ENCODE data around the gene SBF1. TPM values are rescaled to one million over a fixed set of nuclear protein-coding genes. Genes with fewer than 3 reads are reported as not detected.
A peak's percentile ranks its signal among the peaks of the same experiment; 100 is the strongest.

Gene SBF1
- total RNA-seq, 1 donor from 2014 or later = 96.5 TPM

DNA sequence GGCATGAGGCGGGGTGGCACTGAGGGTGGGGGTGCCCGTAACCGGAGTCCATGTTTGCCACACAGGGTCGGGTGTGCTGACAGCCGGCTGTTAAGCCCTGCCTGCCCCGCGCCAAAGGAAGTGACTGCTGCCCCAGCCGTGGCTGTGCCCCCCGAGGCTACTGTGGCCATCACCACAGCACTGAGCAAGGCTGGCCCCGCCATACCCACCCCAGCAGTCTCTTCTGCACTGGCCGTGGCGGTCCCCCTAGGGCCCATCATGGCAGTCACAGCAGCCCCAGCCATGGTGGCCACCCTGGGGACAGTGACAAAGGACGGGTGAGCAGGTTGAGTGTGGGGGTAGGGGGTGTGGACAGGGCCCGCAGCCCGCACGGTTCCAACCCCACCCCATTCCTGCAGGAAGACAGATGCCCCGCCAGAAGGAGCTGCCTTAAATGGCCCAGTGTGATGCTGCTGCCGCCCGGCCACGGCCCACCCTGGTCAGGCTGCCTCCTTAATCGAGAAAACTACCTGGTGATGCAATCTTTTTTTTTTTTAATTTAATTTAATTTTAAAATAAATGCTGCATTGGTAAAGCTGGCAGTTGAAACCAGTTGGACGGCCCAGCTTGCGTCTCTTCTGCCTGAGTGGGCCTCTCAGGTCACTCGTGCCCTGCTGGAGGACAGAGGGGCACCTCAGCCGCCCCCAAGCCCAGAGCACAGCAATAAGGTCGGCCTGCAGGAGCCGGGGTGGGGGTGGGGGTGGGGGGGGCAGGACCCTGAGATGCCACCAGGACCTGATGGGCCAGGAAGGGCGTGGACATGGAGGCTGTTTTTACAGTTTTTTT, 30.8 kb downstream of the SBF1 start:
- DNase-seq (ENCODE audit: low spot score, unreplicated experiment) = no peak
- H3K9me3 Mint-ChIP-seq (ENCODE audit: low read depth) = no peaks in the 10 kb centered on the region
- no peaks in the 10 kb centered on the region for H3K27me3 Mint-ChIP-seq
- no peak overlapping the region for H3K4me3 Mint-ChIP-seq (ENCODE audit: low read depth)
- TF ChIP-seq, protein P1, sequence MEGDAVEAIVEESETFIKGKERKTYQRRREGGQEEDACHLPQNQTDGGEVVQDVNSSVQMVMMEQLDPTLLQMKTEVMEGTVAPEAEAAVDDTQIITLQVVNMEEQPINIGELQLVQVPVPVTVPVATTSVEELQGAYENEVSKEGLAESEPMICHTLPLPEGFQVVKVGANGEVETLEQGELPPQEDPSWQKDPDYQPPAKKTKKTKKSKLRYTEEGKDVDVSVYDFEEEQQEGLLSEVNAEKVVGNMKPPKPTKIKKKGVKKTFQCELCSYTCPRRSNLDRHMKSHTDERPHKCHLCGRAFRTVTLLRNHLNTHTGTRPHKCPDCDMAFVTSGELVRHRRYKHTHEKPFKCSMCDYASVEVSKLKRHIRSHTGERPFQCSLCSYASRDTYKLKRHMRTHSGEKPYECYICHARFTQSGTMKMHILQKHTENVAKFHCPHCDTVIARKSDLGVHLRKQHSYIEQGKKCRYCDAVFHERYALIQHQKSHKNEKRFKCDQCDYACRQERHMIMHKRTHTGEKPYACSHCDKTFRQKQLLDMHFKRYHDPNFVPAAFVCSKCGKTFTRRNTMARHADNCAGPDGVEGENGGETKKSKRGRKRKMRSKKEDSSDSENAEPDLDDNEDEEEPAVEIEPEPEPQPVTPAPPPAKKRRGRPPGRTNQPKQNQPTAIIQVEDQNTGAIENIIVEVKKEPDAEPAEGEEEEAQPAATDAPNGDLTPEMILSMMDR (IDR thresholded peaks at IDR 0.05; ENCODE audit: unreplicated experiment) = no peak
- H3K4me1 Mint-ChIP-seq (ENCODE audit: low read depth) = no peaks in the 10 kb centered on the region
- no peak overlapping the region for H3K27ac Mint-ChIP-seq
- H3K36me3 Mint-ChIP-seq (ENCODE audit: insufficient read depth) = peaks cover 7% of the 10 kb centered on the region

DNA sequence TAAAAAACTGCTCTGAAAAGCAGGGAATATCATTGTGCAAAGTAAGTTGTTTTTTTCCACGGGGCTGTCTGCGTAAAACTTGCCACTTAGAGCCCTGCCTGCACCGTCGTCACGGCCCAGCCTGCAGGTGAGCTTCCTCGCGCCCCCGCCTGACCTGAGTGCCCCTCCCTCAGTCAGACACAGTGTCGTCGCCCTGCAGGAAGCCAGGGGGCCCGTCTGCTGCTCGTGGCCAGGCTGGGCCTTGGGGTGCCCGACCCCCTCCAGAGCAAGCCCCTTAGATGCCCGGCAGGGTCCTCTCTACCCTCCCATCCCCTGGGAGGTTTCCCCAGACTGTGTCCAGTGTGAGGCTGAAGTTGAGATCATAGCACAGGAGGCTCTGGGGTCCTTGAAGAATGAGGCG, 31.6 kb downstream of the SBF1 start:
- TF ChIP-seq, protein P1 (IDR thresholded peaks at IDR 0.05; ENCODE audit: unreplicated experiment) = no peak
- Mint-ChIP-seq H3K27me3 (no peaks in the 10 kb centered on the region), H3K4me3 (ENCODE audit: low read depth) (no peak overlapping the region), H3K36me3 (ENCODE audit: insufficient read depth) (peaks cover 1% of the 10 kb centered on the region), H3K27ac (peak overlapping the region; percentile 34), H3K4me1 (ENCODE audit: low read depth) (no peaks in the 10 kb centered on the region), H3K9me3 (ENCODE audit: low read depth) (no peaks in the 10 kb centered on the region)
- no peak for DNase-seq (ENCODE audit: low spot score, unreplicated experiment)

DNA sequence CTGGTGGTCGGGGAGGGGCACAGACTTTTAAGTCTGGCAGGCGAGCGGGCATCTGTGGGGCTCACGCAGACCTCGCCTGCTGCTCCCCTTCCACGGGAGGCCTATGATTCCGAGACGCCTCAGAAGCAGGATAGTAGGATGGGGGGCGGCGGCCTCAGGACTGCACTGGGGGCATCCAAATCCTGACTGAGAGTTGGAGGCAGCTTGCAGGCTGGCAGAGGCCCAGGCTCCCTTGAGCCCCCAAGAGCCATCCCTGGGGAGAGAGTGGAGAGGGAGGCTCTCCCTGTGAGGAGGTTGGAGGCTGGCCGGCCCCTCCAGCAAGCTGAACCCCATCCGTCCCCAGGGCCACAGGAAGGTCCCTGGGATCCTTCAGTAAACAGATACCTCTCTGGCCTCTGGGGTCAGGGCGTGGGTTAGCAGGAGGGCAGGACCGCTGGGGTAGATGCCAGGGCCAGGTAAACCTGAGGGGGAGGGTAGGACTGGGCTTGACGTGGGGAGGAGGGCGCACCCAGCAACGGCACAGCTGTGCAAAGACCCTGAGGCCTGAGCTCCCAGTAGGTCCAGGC, 33.3 kb downstream of the SBF1 start:
- Mint-ChIP-seq H3K4me1 (ENCODE audit: low read depth) (no peaks in the 10 kb centered on the region), H3K4me3 (ENCODE audit: low read depth) (no peak overlapping the region), H3K27ac (no peak overlapping the region), H3K9me3 (ENCODE audit: low read depth) (no peaks in the 10 kb centered on the region), H3K36me3 (ENCODE audit: insufficient read depth) (peaks cover 1% of the 10 kb centered on the region), H3K27me3 (no peaks in the 10 kb centered on the region)
- DNase-seq (ENCODE audit: low spot score, unreplicated experiment) = no peak
- TF ChIP-seq, protein P1 (IDR thresholded peaks at IDR 0.05; ENCODE audit: unreplicated experiment) = no peak

DNA sequence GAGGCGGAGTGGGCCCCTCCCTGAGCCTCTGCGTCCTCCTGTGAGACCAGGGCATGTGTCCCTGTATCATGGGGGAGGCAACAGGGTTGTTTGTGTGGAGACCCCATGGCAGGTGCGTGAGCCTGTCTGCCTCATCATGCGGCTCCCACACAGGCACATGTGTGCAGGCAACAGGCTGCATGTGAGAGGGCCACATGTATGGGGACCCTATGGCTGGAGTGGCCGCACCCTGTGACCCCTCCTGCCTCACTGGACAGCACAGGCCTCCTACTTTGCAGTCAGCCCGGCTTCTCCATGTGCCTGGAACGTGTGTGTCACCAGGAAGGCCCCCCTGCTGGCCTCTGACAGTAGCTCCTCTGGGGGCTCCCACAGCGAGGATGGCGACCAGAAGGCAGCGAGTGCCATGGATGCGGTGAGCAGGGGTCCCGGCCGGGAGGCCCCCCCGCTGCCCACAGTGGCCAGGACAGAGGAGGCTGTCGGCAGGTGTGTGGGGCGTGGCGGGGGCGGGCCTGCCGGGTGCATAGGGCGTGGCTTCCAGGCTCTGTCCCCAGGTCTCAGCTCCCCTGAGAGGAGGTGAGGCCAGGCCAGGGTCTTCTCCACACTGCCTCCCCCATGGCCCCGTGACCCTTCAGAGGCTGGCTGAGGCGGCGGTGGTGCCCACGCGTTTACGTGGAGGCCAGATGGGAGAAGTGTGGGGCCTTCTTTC, 34.1 kb downstream of the SBF1 start:
- no peak for DNase-seq (ENCODE audit: low spot score, unreplicated experiment)
- Mint-ChIP-seq H3K4me3 (ENCODE audit: low read depth) (no peak overlapping the region), H3K36me3 (ENCODE audit: insufficient read depth) (peaks cover 1% of the 10 kb centered on the region), H3K27me3 (no peaks in the 10 kb centered on the region), H3K9me3 (ENCODE audit: low read depth) (no peaks in the 10 kb centered on the region), H3K27ac (no peak overlapping the region), H3K4me1 (ENCODE audit: low read depth) (no peaks in the 10 kb centered on the region)
- TF ChIP-seq, protein P1 (IDR thresholded peaks at IDR 0.05; ENCODE audit: unreplicated experiment) = no peak

DNA sequence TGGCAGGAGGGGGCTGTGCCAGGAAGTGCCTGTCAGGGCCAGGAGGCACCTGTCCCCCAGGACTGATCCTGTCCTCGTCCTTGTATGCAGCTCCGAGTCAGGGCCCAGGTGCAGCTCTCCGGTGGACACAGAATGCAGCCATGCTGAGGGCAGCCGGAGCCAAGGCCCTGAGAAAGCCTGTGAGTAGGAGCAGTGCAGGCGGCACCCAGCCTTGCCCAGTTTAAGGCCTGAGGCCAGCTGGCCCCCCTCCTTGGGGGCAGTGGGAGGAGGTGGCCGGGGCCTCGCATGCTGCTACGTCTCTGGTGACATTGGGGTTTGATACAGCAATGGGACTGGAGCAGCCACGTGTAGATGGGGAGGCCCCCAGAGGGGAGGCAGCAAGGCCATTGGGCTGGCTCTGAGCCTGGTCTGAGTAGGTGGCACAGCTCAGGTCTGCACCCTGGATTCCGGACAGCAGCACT, 34.9 kb downstream of the SBF1 start:
- Mint-ChIP-seq H3K4me3 (ENCODE audit: low read depth) (no peak overlapping the region), H3K9me3 (ENCODE audit: low read depth) (no peaks in the 10 kb centered on the region), H3K36me3 (ENCODE audit: insufficient read depth) (peaks cover 5% of the 10 kb centered on the region), H3K4me1 (ENCODE audit: low read depth) (no peaks in the 10 kb centered on the region), H3K27ac (no peak overlapping the region), H3K27me3 (no peaks in the 10 kb centered on the region)
- TF ChIP-seq, protein P1 (IDR thresholded peaks at IDR 0.05; ENCODE audit: unreplicated experiment) = no peak
- DNase-seq (ENCODE audit: low spot score, unreplicated experiment) = no peak

All from progenitor cell of endocrine pancreas (in vitro differentiated cells).